Nephron (organoid): Measurements from ENCODE around the gene OPTN.
A peak's percentile ranks its signal among the peaks of the same experiment; 100 is the strongest.

Experiments used
- H3K27ac Mint-ChIP-seq, 3 experiments: 2 replicates each; pipeline ENCODE4 v1.8.0; 2020; ENCODE audit warnings: mixed read lengths in 3 of 3, mild to moderate bottlenecking in 2 of 3, moderate library complexity in 1 of 3
- H3K27me3 Mint-ChIP-seq: 2 replicates; pipeline ENCODE4 v1.8.0; 2021; ENCODE audit warnings: low read depth, mild to moderate bottlenecking, moderate library complexity, mixed read lengths
- H3K36me3 Mint-ChIP-seq: 2 replicates; pipeline ENCODE4 v1.8.0; 2020; ENCODE audit warnings: low read depth, mixed read lengths
- H3K4me1 Mint-ChIP-seq: 2 replicates; pipeline ENCODE4 v1.8.0; 2020; ENCODE audit warnings: mixed read lengths
- H3K4me3 Mint-ChIP-seq, 3 experiments: 2 replicates each; pipeline ENCODE4 v1.8.0; 2020; ENCODE audit warnings: mild to moderate bottlenecking in 3 of 3, mixed read lengths in 3 of 3, moderate library complexity in 2 of 3
- H3K9me3 Mint-ChIP-seq: 2 replicates; pipeline ENCODE4 v1.8.0; 2020; ENCODE audit warnings: mixed read lengths
- CTCF ChIP-seq, 3 experiments: fragments of 200-600 bp; sonication (generic); IDR thresholded peaks; one replicate each; pipeline ENCODE4 v1.5.0; 2021; ENCODE audit warnings: antibody characterized with exemption in 3 of 3; ENCODE audit not compliant: unreplicated experiment in 3 of 3

Gene OPTN

GRCh38 chr10:13158401-13158800 lies 58.4 kb downstream of the OPTN start:
- no peak overlapping the region for H3K4me3 Mint-ChIP-seq
- H3K4me1 Mint-ChIP-seq, result peaks cover 19% of the 10 kb centered on the region
- no peak for TF ChIP-seq CTCF (IDR thresholded peaks at IDR 0.05; ENCODE audit: unreplicated experiment in 3 of 3)
- peaks cover 3% of the 10 kb centered on the region for H3K9me3 Mint-ChIP-seq
- no peaks in the 10 kb centered on the region for H3K27me3 Mint-ChIP-seq
- no peaks in the 10 kb centered on the region for H3K36me3 Mint-ChIP-seq
- H3K27ac Mint-ChIP-seq, result no peak overlapping the region

- Mint-ChIP-seq H3K4me3 (peak within 1 kb of the TSS; percentile 90 to 94 (median 92)), H3K4me1 (peaks cover 19% of the 10 kb centered on the region), H3K9me3 (peaks cover 3% of the 10 kb centered on the region), H3K36me3 (peaks cover 4% of the 10 kb centered on the region), H3K27me3 (no peaks in the 10 kb centered on the region), H3K27ac (peak within 1 kb of the TSS in 2 of 3 experiments; percentile 14 to 52)
- TF ChIP-seq CTCF (IDR thresholded peaks at IDR 0.05; ENCODE audit: unreplicated experiment in 3 of 3), result peak; percentile 76 to 94 (median 88)
Observed at GRCh38 chr10:13160934-13161856, 61.2 kb downstream of the OPTN start, which contains the start of gene MCM10. MCM10 (plus strand) TSS chr10:13161558; CDS start chr10:13164203, 2,645 bp downstream.

GRCh38 chr10:13161857-13162271 lies 61.9 kb downstream of the OPTN start:
- Mint-ChIP-seq H3K27ac (no peak overlapping the region), H3K4me3 (peak overlapping the region; percentile 90 to 94 (median 92)), H3K9me3 (peaks cover 2% of the 10 kb centered on the region), H3K4me1 (peaks cover 19% of the 10 kb centered on the region), H3K36me3 (peaks cover 4% of the 10 kb centered on the region), H3K27me3 (no peaks in the 10 kb centered on the region)
- no peak for TF ChIP-seq CTCF (IDR thresholded peaks at IDR 0.05; ENCODE audit: unreplicated experiment in 3 of 3)

GRCh38 chr10:13163859-13164258 lies 63.9 kb downstream of the OPTN start:
- Mint-ChIP-seq H3K4me1 (peaks cover 19% of the 10 kb centered on the region), H3K4me3 (peak overlapping the region in 1 of 3 experiments; percentile 29), H3K36me3 (peaks cover 8% of the 10 kb centered on the region), H3K27me3 (no peaks in the 10 kb centered on the region), H3K9me3 (no peaks in the 10 kb centered on the region), H3K27ac (no peak overlapping the region)
- TF ChIP-seq CTCF (IDR thresholded peaks at IDR 0.05; ENCODE audit: unreplicated experiment in 3 of 3), result no peak

GRCh38 chr10:13165177-13165576 lies 65.2 kb downstream of the OPTN start:
- H3K27ac Mint-ChIP-seq, result no peak overlapping the region
- H3K4me1 Mint-ChIP-seq, result peaks cover 19% of the 10 kb centered on the region
- no peak overlapping the region for H3K4me3 Mint-ChIP-seq
- no peaks in the 10 kb centered on the region for H3K27me3 Mint-ChIP-seq
- H3K36me3 Mint-ChIP-seq, result peaks cover 8% of the 10 kb centered on the region
- TF ChIP-seq CTCF (IDR thresholded peaks at IDR 0.05; ENCODE audit: unreplicated experiment in 3 of 3), result no peak
- no peaks in the 10 kb centered on the region for H3K9me3 Mint-ChIP-seq
